ENCODE measurements around the gene UBE2G2. TPM values are rescaled to one million over a fixed set of nuclear protein-coding genes. Genes with fewer than 3 reads are reported as not detected.

The UBE2G2 gene
- polyA plus RNA-seq, 1 donor (not counting 4 experiments of a cell fraction or from before 2014, with no cell fraction given) = 106 TPM

DNA sequence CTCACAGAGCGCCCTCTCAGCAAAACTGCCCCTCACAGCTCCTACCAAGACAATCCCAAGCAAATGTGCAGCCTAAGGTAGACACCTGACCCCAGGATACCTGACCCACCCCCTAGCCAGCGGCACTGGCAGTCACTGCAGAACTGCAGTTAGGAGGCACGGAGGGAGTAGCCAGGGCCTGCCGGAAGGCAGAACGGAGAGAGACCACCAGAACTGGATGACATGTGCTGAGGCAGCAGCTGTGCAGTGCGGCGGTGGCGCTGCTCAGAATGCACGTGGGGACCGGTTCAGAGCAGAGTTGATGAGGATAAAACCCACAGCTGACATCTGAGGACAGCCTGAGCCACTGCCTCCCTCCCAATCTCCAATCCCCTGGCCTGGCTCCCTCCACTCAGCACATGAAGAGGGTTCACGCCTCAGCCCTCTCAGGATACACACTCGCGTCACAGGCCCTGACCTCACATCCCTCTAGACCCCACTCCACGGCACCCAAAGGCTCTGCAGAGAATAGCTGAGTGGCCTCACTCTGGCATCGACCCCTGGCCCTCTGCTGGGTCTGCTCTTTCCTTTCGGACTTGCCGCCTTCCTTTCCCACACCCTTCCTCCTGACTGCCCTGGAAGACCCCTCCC lies 29.6 kb downstream of the UBE2G2 start:
- no peak overlapping the region for H3K27ac ChIP-seq (ENCODE audit: control insufficient read depth, insufficient read depth, low read length)
- no peak for FAIRE-seq
- H3K9me3 ChIP-seq (ENCODE audit: control insufficient read depth, low read depth, low read length) = no peaks in the 10 kb centered on the region
- no peak for TF ChIP-seq EZH2 (IDR thresholded peaks at IDR 0.05; ENCODE audit: low read length)
- TF ChIP-seq, protein P1, sequence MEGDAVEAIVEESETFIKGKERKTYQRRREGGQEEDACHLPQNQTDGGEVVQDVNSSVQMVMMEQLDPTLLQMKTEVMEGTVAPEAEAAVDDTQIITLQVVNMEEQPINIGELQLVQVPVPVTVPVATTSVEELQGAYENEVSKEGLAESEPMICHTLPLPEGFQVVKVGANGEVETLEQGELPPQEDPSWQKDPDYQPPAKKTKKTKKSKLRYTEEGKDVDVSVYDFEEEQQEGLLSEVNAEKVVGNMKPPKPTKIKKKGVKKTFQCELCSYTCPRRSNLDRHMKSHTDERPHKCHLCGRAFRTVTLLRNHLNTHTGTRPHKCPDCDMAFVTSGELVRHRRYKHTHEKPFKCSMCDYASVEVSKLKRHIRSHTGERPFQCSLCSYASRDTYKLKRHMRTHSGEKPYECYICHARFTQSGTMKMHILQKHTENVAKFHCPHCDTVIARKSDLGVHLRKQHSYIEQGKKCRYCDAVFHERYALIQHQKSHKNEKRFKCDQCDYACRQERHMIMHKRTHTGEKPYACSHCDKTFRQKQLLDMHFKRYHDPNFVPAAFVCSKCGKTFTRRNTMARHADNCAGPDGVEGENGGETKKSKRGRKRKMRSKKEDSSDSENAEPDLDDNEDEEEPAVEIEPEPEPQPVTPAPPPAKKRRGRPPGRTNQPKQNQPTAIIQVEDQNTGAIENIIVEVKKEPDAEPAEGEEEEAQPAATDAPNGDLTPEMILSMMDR (optimal IDR thresholded peaks at IDR 0.05 in 1 of 3, IDR thresholded peaks at IDR 0.05 in 1 of 3, conservative IDR thresholded peaks at IDR 0.05 in 1 of 3; ENCODE audit: extremely low read depth in 1 of 3, insufficient read depth in 2 of 3, low read length in 3 of 3) = no peak
- H3K27me3 ChIP-seq (ENCODE audit: control insufficient read depth, extremely low read depth, insufficient read depth, low read length) = no peaks in the 10 kb centered on the region
- dilution Hi-C loops (cut with MboI; ENCODE audit: extremely low pct_ligation_motif_present, low sequenced_read_pairs) = no loop called here
- no peak overlapping the region for H3K4me2 ChIP-seq (ENCODE audit: control insufficient read depth, extremely low read depth, insufficient read depth, low read depth, low read length)
- no peaks in the 10 kb centered on the region for H3K9me1 ChIP-seq (ENCODE audit: control insufficient read depth, extremely low read depth, insufficient read depth, low read length)
- peaks cover 22 to 27% of the 10 kb centered on the region in 2 experiments for H3K36me3 ChIP-seq (ENCODE audit: control insufficient read depth in 2 of 2, extremely low read depth in 1 of 2, insufficient read depth in 2 of 2, low read length in 2 of 2)
- no peak overlapping the region for H3K4me3 ChIP-seq (ENCODE audit: control insufficient read depth in 2 of 3, extremely low read depth in 1 of 3, insufficient read depth in 2 of 3, low read depth in 1 of 3, low read length in 3 of 3)
- DNase-seq (ENCODE audit: low read depth, low spot score) = no peak
- no peaks in the 10 kb centered on the region for H4K20me1 ChIP-seq (ENCODE audit: control insufficient read depth, extremely low read depth, insufficient read depth, low read length)
- H3K4me1 ChIP-seq (ENCODE audit: control insufficient read depth, extremely low read depth, insufficient read depth, low read length) = no peaks in the 10 kb centered on the region
- peaks cover 3% of the 10 kb centered on the region for H3K79me2 ChIP-seq (ENCODE audit: control insufficient read depth, insufficient read depth, low read length)
- H3K9ac ChIP-seq (ENCODE audit: control insufficient read depth, extremely low read depth, insufficient read depth, low read length) = no peak overlapping the region
- H2AFZ ChIP-seq (ENCODE audit: control insufficient read depth, low read length) = no peak overlapping the region

DNA sequence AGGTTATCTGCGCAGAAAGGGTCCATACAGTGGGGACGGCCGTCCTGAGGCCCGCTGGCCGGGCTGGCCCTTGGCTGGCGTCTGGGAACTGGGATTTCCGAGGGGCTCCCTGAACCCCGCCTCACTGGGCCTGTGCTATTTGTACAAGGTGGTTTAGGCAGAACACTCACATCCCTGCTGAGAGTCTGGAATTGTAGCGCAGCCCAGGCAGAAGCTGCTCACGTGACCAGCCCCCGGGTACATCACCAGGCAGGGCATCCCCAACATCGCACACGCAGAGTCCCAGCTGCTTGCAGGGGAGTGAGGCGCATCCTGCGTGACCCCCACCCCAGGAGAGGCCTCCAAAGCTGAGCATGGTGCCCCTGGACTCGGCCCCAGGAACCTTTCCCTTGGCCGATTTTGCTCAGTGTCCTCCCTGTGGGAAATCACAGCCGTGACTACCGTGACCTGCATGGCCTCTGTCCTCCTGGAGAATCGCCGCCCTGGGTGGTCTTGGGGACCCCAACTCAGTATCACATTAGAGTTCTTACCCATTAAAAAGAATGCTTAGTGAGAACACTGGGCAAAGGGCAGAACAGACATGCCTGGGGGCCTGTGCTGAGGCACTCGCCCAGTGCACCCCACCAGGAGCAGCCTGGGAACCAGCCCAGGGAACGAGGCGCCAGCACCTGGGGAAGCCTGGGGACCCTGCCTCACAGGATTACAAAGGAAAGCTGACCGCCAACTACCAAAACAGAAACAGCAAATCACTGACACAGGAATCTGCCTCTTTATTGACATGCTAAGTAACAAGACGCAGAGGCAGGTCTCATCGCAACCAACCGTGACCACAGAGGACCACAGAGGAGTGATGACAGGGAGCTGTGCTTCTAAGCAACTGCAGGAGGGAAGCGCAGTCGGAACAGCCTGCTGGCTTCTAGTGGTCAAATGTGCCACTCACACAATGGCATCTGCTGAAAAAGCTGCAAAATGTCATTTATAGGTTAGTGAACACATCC lies 33.5 kb downstream of the UBE2G2 start:
- H3K79me2 ChIP-seq (ENCODE audit: control insufficient read depth, insufficient read depth, low read length) = no peaks in the 10 kb centered on the region
- H2AFZ ChIP-seq (ENCODE audit: control insufficient read depth, low read length) = no peak overlapping the region
- FAIRE-seq = no peak
- peaks cover 25% of the 10 kb centered on the region for H3K4me1 ChIP-seq (ENCODE audit: control insufficient read depth, extremely low read depth, insufficient read depth, low read length)
- no peak overlapping the region for H3K4me2 ChIP-seq (ENCODE audit: control insufficient read depth, extremely low read depth, insufficient read depth, low read depth, low read length)
- no peak overlapping the region for H3K9ac ChIP-seq (ENCODE audit: control insufficient read depth, extremely low read depth, insufficient read depth, low read length)
- no peak overlapping the region for H3K27ac ChIP-seq (ENCODE audit: control insufficient read depth, insufficient read depth, low read length)
- no peak for DNase-seq (ENCODE audit: low read depth, low spot score)
- H3K27me3 ChIP-seq (ENCODE audit: control insufficient read depth, extremely low read depth, insufficient read depth, low read length) = peaks cover 5% of the 10 kb centered on the region
- TF ChIP-seq, protein P1 (optimal IDR thresholded peaks at IDR 0.05 in 1 of 3, IDR thresholded peaks at IDR 0.05 in 1 of 3, conservative IDR thresholded peaks at IDR 0.05 in 1 of 3; ENCODE audit: extremely low read depth in 1 of 3, insufficient read depth in 2 of 3, low read length in 3 of 3) = no peak
- no peak overlapping the region for H3K4me3 ChIP-seq (ENCODE audit: control insufficient read depth in 2 of 3, extremely low read depth in 1 of 3, insufficient read depth in 2 of 3, low read depth in 1 of 3, low read length in 3 of 3)
- dilution Hi-C loops (cut with MboI; ENCODE audit: extremely low pct_ligation_motif_present, low sequenced_read_pairs) = no loop called here
- no peaks in the 10 kb centered on the region for H3K9me1 ChIP-seq (ENCODE audit: control insufficient read depth, extremely low read depth, insufficient read depth, low read length)
- peaks cover 8 to 15% of the 10 kb centered on the region in 2 experiments for H3K36me3 ChIP-seq (ENCODE audit: control insufficient read depth in 2 of 2, extremely low read depth in 1 of 2, insufficient read depth in 2 of 2, low read length in 2 of 2)
- H4K20me1 ChIP-seq (ENCODE audit: control insufficient read depth, extremely low read depth, insufficient read depth, low read length) = no peaks in the 10 kb centered on the region
- no peaks in the 10 kb centered on the region for H3K9me3 ChIP-seq (ENCODE audit: control insufficient read depth, low read depth, low read length)
